ACHN (cell line): ENCODE data around the gene TNNT2.

Experiments used
- DNase-seq: peaks from one replicate; pipeline ENCODE4 v3.0.0-alpha.2; 2015
- in situ Hi-C: cut with HindIII; loops from 2 replicates; pipeline ENCODE4 v1.10.0; 2017; ENCODE audit warnings: low sequenced_read_pairs, low pct_ligation_motif_present, low pct_unique_long_range_greater_than_20kb

The TNNT2 gene

GRCh38 chr1:201309416-201309815 is 68.1 kb downstream of the TNNT2 start:
- in situ Hi-C loops: no loop called here
- DNase-seq: peak; percentile 47
